ENCODE data around the gene PRDX5.

The PRDX5 gene

DNA sequence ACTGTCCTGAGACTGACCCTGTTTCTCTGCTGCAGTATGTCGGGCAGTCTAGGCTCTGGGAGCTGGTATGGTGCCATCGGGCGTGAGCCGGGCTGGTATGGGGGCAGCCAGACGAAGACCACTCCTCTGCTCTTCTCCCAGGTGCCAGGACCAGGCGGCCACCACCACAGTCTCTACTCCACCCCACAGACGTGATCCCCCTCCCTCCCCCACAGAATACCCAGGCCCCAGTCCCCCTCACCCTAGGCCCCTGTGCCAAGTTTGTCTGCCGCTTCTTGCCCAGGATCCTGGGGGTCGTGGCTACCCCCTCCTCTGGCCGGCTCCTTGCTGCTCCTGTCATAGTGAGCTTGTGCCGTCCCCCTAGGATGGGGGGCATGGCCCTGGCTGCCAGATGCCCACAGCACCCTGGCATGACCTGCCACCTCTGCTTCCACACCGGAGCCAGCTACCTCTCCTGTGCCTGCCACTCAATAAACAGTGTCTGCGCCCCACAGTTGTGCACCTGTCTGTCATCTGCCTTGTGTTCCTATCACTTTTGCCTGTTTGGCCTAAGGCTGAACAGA is 28.8 kb upstream of the PRDX5 start:
- H3K9me2 ChIP-seq (ENCODE audit: low read depth, low read length): no peaks in the 10 kb centered on the region
- H4K20me1 ChIP-seq (ENCODE audit: insufficient read depth, low read length): no peaks in the 10 kb centered on the region
- H3K27me3 ChIP-seq (ENCODE audit: insufficient read depth, low read length): peaks cover 8% of the 10 kb centered on the region; the same call in 1 of the 2 replicates
- no peak overlapping the region for H2AFZ ChIP-seq (ENCODE audit: low read length)
- H3K36me3 ChIP-seq (ENCODE audit: insufficient read depth, low read length): no peaks in the 10 kb centered on the region
- no peak overlapping the region for H3K4me3 ChIP-seq (ENCODE audit: low read depth, low read length, poor library complexity, severe bottlenecking)
- H3K9ac ChIP-seq (ENCODE audit: low read length): no peak overlapping the region
- no peak overlapping the region for H3K4me2 ChIP-seq (ENCODE audit: low read length)
- TF ChIP-seq, protein P1, sequence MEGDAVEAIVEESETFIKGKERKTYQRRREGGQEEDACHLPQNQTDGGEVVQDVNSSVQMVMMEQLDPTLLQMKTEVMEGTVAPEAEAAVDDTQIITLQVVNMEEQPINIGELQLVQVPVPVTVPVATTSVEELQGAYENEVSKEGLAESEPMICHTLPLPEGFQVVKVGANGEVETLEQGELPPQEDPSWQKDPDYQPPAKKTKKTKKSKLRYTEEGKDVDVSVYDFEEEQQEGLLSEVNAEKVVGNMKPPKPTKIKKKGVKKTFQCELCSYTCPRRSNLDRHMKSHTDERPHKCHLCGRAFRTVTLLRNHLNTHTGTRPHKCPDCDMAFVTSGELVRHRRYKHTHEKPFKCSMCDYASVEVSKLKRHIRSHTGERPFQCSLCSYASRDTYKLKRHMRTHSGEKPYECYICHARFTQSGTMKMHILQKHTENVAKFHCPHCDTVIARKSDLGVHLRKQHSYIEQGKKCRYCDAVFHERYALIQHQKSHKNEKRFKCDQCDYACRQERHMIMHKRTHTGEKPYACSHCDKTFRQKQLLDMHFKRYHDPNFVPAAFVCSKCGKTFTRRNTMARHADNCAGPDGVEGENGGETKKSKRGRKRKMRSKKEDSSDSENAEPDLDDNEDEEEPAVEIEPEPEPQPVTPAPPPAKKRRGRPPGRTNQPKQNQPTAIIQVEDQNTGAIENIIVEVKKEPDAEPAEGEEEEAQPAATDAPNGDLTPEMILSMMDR (IDR thresholded peaks at IDR 0.05; ENCODE audit: low read length): no peak
- TF ChIP-seq EZH2 (IDR thresholded peaks at IDR 0.05; ENCODE audit: borderline replicate concordance, low read length): no peak
- H3K9me3 ChIP-seq (ENCODE audit: low read length): no peaks in the 10 kb centered on the region
- no peaks in the 10 kb centered on the region for H3F3A ChIP-seq (ENCODE audit: insufficient read depth, low read length)
- no peaks in the 10 kb centered on the region for H3K79me2 ChIP-seq (ENCODE audit: insufficient read depth, low read length)
- no peak overlapping the region for H3K27ac ChIP-seq (ENCODE audit: low read depth, low read length, poor library complexity, severe bottlenecking)
- H3K4me1 ChIP-seq (ENCODE audit: insufficient read depth, low read length, severe bottlenecking): peaks cover 9% of the 10 kb centered on the region

DNA sequence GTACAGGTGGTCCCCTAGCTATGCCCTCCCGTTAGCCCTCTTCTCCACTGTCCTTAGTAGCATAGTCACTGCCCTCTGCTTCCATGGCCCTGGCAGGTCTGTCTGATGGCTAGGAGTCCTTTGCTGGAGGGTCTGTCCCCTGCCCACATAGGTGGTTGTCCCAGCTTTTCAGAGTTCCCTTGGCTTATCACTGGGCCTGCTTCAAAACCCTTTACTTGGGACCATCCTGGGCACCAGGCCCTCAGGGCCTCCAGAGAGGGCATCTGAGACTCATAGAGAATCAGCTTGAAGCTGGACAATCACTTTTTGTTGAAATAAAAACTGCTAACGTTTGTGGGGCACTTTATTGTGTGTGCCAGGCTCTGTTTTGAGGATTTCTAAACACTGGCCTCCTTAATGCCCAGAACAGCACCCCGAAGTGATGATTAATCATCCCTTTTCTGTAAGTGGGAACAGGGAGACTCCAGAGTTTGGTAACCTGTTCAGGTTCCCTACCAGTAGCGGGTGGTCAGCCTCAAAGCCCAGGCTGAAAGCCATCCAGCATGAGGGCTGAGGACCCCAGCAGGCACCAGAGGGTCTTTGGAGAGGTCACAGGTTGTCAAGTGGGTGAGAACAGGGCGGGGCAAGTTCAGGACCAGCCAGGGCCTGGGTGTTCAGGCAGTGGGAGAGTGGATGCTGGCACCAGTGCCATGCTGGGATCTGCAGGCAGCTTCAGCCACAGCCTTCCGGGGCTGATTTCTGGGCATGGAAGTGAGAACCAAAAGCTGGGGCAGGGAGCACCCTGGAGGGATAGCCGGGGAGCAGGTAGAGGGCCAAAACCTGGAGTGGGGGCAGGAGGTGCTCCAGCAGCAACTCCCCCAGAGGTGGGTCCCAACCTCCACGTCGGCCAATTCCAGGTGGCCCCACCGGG is 27.3 kb upstream of the PRDX5 start:
- Histone ChIP-seq H3K9me2 (ENCODE audit: low read depth, low read length) (no peaks in the 10 kb centered on the region), H2AFZ (ENCODE audit: low read length) (no peak overlapping the region), H3K27ac (ENCODE audit: low read depth, low read length, poor library complexity, severe bottlenecking) (no peak overlapping the region), H3K4me1 (ENCODE audit: insufficient read depth, low read length, severe bottlenecking) (peaks cover 6% of the 10 kb centered on the region), H3K4me2 (ENCODE audit: low read length) (no peak overlapping the region), H3K79me2 (ENCODE audit: insufficient read depth, low read length) (no peaks in the 10 kb centered on the region), H3K9ac (ENCODE audit: low read length) (no peak overlapping the region), H3K4me3 (ENCODE audit: low read depth, low read length, poor library complexity, severe bottlenecking) (no peak overlapping the region), H4K20me1 (ENCODE audit: insufficient read depth, low read length) (no peaks in the 10 kb centered on the region), H3K36me3 (ENCODE audit: insufficient read depth, low read length) (no peaks in the 10 kb centered on the region), H3F3A (ENCODE audit: insufficient read depth, low read length) (no peaks in the 10 kb centered on the region), H3K9me3 (ENCODE audit: low read length) (no peaks in the 10 kb centered on the region), H3K27me3 (ENCODE audit: insufficient read depth, low read length) (peaks cover 8% of the 10 kb centered on the region; the same call in 1 of the 2 replicates)
- no peak for TF ChIP-seq EZH2 (IDR thresholded peaks at IDR 0.05; ENCODE audit: borderline replicate concordance, low read length)
- TF ChIP-seq, protein P1 (IDR thresholded peaks at IDR 0.05; ENCODE audit: low read length): no peak

DNA sequence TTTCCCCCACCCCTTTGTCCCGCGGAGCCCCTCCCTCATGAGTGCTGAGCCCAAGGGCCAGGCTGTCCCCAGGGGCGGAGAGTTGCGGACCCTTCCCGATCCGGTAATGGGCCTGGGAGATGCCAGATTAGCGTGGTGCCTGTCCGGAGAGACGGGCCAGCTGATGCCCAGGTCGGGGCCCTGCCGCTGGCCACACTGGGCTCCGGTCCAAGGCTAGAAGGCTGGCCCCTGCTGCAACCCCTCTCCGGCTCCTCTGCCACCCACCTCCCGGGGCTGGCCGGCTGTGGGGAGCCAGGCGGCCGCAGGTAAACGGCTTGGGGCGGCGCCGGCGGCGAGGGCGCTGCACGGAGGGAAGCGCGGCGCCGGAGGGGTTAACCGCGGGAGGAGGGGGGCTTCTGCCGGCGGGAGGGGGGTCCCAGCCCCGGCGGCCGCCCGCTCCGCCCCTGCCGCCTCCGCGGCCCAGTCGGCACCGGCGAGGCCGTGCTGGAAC is 26.6 kb upstream of the PRDX5 start, which contains the start of gene KCNK4:
Gene KCNK4 (plus strand): TSS at position 41 of the 490 bp plus-strand sequence. CDS start 1,717 bp downstream, outside the sequence.
- no peak within 1 kb of the TSS for H3K27ac ChIP-seq (ENCODE audit: low read depth, low read length, poor library complexity, severe bottlenecking)
- no peak within 1 kb of the TSS for H3K9ac ChIP-seq (ENCODE audit: low read length)
- H3K4me3 ChIP-seq (ENCODE audit: low read depth, low read length, poor library complexity, severe bottlenecking): no peak within 1 kb of the TSS

More for the DNA sequence above, 26.6 kb upstream of the PRDX5 start, which contains the start of gene KCNK4:
- no peaks in the 10 kb centered on the region for H3K9me2 ChIP-seq (ENCODE audit: low read depth, low read length)
- peaks cover 1% of the 10 kb centered on the region for H3K4me1 ChIP-seq (ENCODE audit: insufficient read depth, low read length, severe bottlenecking)
- H2AFZ ChIP-seq (ENCODE audit: low read length): no peak within 1 kb of the TSS
- no peaks in the 10 kb centered on the region for H4K20me1 ChIP-seq (ENCODE audit: insufficient read depth, low read length)
- no peak for TF ChIP-seq EZH2 (IDR thresholded peaks at IDR 0.05; ENCODE audit: borderline replicate concordance, low read length)
- TF ChIP-seq, protein P1 (IDR thresholded peaks at IDR 0.05; ENCODE audit: low read length): no peak
- no peaks in the 10 kb centered on the region for H3K9me3 ChIP-seq (ENCODE audit: low read length)
- no peak within 1 kb of the TSS for H3K4me2 ChIP-seq (ENCODE audit: low read length)
- H3K36me3 ChIP-seq (ENCODE audit: insufficient read depth, low read length): no peaks in the 10 kb centered on the region
- H3F3A ChIP-seq (ENCODE audit: insufficient read depth, low read length): no peaks in the 10 kb centered on the region
- H3K27me3 ChIP-seq (ENCODE audit: insufficient read depth, low read length): peaks cover 8% of the 10 kb centered on the region; the same call in 1 of the 2 replicates
- no peaks in the 10 kb centered on the region for H3K79me2 ChIP-seq (ENCODE audit: insufficient read depth, low read length)

Measured in OCI-LY1 (cell line).